Ascending aorta (tissue), 2 donors: Measurements from ENCODE around the gene EBPL. TPM values are rescaled to one million over a fixed set of nuclear protein-coding genes. Genes with fewer than 3 reads are reported as not detected.
A peak's percentile ranks its signal among the peaks of the same experiment; 100 is the strongest.

Experiments
- DNase-seq, 2 donors: peaks; one replicate each; pipeline ENCODE4 v3.0.0-alpha.2; 2019; ENCODE audit warnings: low spot score in 2 of 2
- H3K27ac ChIP-seq, 2 donors: fragments of 200-600 bp; sonication (generic); one replicate each; pipeline ENCODE4 v1.5.1; 2016 to 2017; ENCODE audit warnings: mild to moderate bottlenecking in 1 of 2
- H3K27me3 ChIP-seq: fragments of 200-600 bp; sonication (generic); one replicate; pipeline ENCODE4 v1.5.1; 2017
- H3K36me3 ChIP-seq, 2 donors: fragments of 200-600 bp; sonication (generic); one replicate each; pipeline ENCODE4 v1.5.1; 2016
- H3K4me1 ChIP-seq, 2 donors: fragments of 200-600 bp; sonication (generic); one replicate each; pipeline ENCODE4 v1.5.1; 2016 to 2017; ENCODE audit warnings: mild to moderate bottlenecking in 1 of 2
- H3K4me3 ChIP-seq, 2 donors: fragments of 200-600 bp; sonication (generic); one replicate each; pipeline ENCODE4 v1.5.1; 2016 to 2017; ENCODE audit warnings: mild to moderate bottlenecking in 1 of 2
- H3K9me3 ChIP-seq, 2 donors: fragments of 200-600 bp; sonication (generic); one replicate each; pipeline ENCODE4 v1.5.1; 2016
- intact Hi-C: fragments of 100-400 bp; cut with DNase I; formaldehyde crosslinking; loops from one replicate; pipeline ENCODE4 v1.15.1; 2023
- total RNA-seq: library from RNA; depleted of rRNA; stranded (reverse); fragments of >200 nt; gene quantifications from one replicate; pipeline ENCODE4 v1.1.0, GENCODE V29; 2016
- TF ChIP-seq, protein P1 (sequence below), 3 experiments: fragments of 200-600 bp in 2 of 3; fragments of 450-650 bp in 1 of 3; sonication (generic) in 2 of 3; IDR thresholded peaks; one replicate each; pipeline ENCODE4 v1.5.1; 2016 to 2019; ENCODE audit warnings: antibody characterized with exemption in 3 of 3, mild to moderate bottlenecking in 1 of 3, moderate library complexity in 1 of 3

Gene EBPL
- total RNA-seq, 1 donor from 2014 or later: 18.3 TPM

GRCh38 chr13:49694446-49694845, 3.2 kb upstream of the EBPL start:
- DNase-seq: no peak
- H3K36me3 ChIP-seq: peaks cover 0 to 6% of the 10 kb centered on the region in 2 donors
- no peaks in the 10 kb centered on the region for H3K9me3 ChIP-seq
- no peak overlapping the region for H3K27ac ChIP-seq
- no peaks in the 10 kb centered on the region for H3K27me3 ChIP-seq
- H3K4me1 ChIP-seq: peaks cover 0 to 3% of the 10 kb centered on the region in 2 donors
- TF ChIP-seq, protein P1, sequence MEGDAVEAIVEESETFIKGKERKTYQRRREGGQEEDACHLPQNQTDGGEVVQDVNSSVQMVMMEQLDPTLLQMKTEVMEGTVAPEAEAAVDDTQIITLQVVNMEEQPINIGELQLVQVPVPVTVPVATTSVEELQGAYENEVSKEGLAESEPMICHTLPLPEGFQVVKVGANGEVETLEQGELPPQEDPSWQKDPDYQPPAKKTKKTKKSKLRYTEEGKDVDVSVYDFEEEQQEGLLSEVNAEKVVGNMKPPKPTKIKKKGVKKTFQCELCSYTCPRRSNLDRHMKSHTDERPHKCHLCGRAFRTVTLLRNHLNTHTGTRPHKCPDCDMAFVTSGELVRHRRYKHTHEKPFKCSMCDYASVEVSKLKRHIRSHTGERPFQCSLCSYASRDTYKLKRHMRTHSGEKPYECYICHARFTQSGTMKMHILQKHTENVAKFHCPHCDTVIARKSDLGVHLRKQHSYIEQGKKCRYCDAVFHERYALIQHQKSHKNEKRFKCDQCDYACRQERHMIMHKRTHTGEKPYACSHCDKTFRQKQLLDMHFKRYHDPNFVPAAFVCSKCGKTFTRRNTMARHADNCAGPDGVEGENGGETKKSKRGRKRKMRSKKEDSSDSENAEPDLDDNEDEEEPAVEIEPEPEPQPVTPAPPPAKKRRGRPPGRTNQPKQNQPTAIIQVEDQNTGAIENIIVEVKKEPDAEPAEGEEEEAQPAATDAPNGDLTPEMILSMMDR (IDR thresholded peaks at IDR 0.05): no peak
- H3K4me3 ChIP-seq: no peak overlapping the region
- intact Hi-C loops: loop anchor here (5.0 to 10.0 kb wide), 2 partner anchors 240 to 388 kb away; partner anchors contain the start of gene SPRYD7

DNA sequence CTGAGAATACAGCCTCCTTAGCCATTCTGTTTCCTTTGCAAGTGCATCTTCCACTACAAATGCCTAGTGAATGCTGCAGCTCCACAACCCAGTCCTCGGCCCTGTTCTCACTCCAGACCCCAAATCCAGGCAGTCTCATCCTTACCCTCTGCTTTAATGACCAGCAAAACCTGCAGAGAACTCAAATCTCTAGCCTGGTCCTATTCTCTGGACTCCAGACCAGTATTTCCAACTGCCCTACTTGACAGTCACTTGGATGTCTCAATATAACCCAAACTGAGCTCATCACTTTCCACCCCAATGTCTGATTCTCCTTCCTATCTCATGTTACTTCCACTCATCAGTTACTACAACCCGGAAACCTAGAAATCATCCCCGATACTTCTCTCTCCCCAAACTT, 2.6 kb upstream of the EBPL start:
- TF ChIP-seq, protein P1 (IDR thresholded peaks at IDR 0.05): no peak
- H3K4me1 ChIP-seq: peaks cover 0 to 3% of the 10 kb centered on the region in 2 donors
- H3K27ac ChIP-seq: no peak overlapping the region
- intact Hi-C loops: loop anchor here (5.0 to 10.0 kb wide), 2 partner anchors 241 to 388 kb away; partner anchors contain the start of gene SPRYD7
- DNase-seq: no peak
- H3K36me3 ChIP-seq: peaks cover 0 to 6% of the 10 kb centered on the region in 2 donors
- H3K4me3 ChIP-seq: no peak overlapping the region
- no peaks in the 10 kb centered on the region for H3K27me3 ChIP-seq
- no peaks in the 10 kb centered on the region for H3K9me3 ChIP-seq

DNA sequence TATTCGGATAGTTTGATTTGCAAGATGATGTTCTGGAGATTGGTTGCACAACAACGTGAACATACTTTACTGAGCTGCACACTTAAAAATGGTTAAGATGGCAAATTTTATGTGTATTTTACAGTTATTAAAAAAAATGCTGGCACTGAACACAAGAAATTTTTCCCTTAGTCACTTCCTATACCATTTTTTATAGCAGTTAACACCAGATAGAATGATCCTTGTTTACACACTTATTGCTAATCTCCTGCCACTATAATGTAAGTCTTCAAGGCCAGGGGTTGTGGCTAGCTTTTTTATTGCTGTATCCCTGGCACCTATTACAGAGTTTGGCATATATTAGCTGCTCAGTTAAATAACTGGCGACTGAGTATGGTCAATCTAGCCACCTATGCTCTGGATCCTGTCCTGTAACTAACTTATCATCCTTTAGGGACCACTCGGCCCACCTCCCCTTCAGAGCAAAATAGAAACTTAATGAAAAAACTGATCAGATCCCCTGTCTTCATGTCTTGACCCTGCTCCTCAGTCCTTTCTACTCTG, 2.0 kb upstream of the EBPL start:
- intact Hi-C loops: loop anchor here (5.0 to 10.0 kb wide), 2 partner anchors 242 to 389 kb away; partner anchors contain the start of gene SPRYD7
- no peak for DNase-seq
- TF ChIP-seq, protein P1 (IDR thresholded peaks at IDR 0.05): no peak
- no peaks in the 10 kb centered on the region for H3K27me3 ChIP-seq
- peaks cover 0 to 3% of the 10 kb centered on the region in 2 donors for H3K4me1 ChIP-seq
- no peak overlapping the region for H3K27ac ChIP-seq
- H3K4me3 ChIP-seq: no peak overlapping the region
- no peaks in the 10 kb centered on the region for H3K9me3 ChIP-seq
- H3K36me3 ChIP-seq: peaks cover 0 to 6% of the 10 kb centered on the region in 2 donors

GRCh38 chr13:49690133-49690994, 922 bp downstream of the EBPL start:
- no peaks in the 10 kb centered on the region for H3K27me3 ChIP-seq
- no peak for DNase-seq

GRCh38 chr13:49683489-49683888, 7.8 kb downstream of the EBPL start:
- Histone ChIP-seq H3K36me3 (no peaks in the 10 kb centered on the region), H3K4me1 (no peaks in the 10 kb centered on the region), H3K9me3 (no peaks in the 10 kb centered on the region), H3K4me3 (no peak overlapping the region), H3K27ac (no peak overlapping the region), H3K27me3 (no peaks in the 10 kb centered on the region)
- intact Hi-C loops: no loop called here
- no peak for DNase-seq
- TF ChIP-seq, protein P1 (IDR thresholded peaks at IDR 0.05): no peak

More at GRCh38 chr13:49690133-49690994, 922 bp downstream of the EBPL start:
- intact Hi-C loops: loop anchor here (2.0 to 10.0 kb wide), 3 partner anchors 106 to 392 kb away; partner anchors contain the start of genes RCBTB1 and SPRYD7
- Histone ChIP-seq H3K36me3 (no peaks in the 10 kb centered on the region), H3K4me1 (peaks cover 0 to 3% of the 10 kb centered on the region in 2 donors), H3K9me3 (no peaks in the 10 kb centered on the region), H3K4me3 (peak overlapping the region; percentile 84 to 93), H3K27ac (peak overlapping the region; percentile 66 to 88)
- TF ChIP-seq, protein P1 (IDR thresholded peaks at IDR 0.05): no peak
